LNCaP clone FGC (cell line): Measurements from ENCODE around the gene CMTM3.
"Not testable (repeated sequence)": the region's sequence is repeated elsewhere in the genome, so short reads cannot be mapped to it uniquely, and the experiment has no call there.

Source experiments
- DNase-seq: peaks from one replicate; pipeline ENCODE4 v3.0.0-alpha.2; 2011; ENCODE audit warnings: low read depth
- H3K4me3 ChIP-seq: 2 replicates; pipeline ENCODE4 v1.5.1; 2011; ENCODE audit warnings: mild to moderate bottlenecking, low read depth, low read length, control low read depth
- CTCF ChIP-seq: IDR thresholded peaks from 2 replicates; pipeline ENCODE4 v1.5.1; 2012; ENCODE audit warnings: mild to moderate bottlenecking; ENCODE audit not compliant: control insufficient read depth, insufficient read depth; ENCODE audit errors: extremely low read depth

The CMTM3 gene

DNA sequence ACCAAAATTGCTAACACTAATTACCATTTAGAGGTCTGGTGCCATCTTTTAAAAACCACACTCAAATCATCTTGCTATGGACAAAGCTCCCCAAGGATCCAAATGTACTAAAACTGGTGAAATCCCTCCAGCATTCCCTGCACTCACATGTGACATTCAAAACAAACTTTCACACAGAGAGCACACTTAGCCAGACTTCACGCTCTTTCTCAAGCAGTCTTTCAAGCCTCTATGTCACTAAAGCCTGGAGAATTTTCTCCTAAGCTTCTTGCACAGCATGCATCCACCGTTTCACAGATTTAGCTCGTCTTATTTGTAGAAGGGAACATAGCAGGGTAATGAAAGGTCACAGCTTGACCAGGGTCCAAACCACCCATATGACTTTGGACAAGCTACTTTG is 19.3 kb downstream of the CMTM3 start:
- TF ChIP-seq CTCF = no peak
- no peak overlapping the region for H3K4me3 ChIP-seq
- no peak for DNase-seq

DNA sequence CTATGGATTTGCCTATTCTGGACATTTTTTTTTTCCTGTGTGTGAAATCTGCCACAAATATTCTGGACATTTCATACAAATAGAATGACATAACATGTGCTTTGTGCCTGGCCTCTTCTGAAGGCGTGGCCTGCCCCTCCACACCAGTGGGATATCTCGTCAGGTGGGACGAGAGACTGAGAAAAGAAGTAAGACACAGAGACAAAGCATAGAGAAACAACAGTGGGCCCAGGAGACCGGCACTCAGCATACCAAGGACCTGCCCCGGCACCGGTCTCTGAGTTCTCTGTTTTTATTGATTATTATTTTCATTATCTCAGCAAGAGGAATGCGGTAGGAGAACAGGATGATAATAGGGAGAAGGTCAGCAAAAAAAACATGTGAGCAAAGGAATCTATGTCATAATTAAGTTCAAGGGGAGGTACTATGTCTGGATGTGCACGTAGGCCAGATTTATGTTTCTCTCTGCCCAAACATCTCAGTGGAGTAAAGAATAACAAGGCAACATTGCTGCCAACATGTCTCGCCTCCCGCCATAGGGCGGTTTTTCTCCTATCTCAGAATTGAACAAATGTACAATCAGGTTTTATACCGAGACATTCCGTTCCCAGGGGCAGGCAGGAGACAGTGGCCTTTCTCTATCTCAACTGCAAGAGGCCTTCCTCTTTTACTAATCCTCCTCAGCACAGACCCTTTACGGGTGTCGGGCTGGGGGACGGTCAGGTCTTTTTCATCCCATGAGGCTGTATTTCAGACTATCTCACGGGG is 23.3 kb downstream of the CMTM3 start:
- DNase-seq, H3K4me3 ChIP-seq: not testable (repeated sequence)

DNA sequence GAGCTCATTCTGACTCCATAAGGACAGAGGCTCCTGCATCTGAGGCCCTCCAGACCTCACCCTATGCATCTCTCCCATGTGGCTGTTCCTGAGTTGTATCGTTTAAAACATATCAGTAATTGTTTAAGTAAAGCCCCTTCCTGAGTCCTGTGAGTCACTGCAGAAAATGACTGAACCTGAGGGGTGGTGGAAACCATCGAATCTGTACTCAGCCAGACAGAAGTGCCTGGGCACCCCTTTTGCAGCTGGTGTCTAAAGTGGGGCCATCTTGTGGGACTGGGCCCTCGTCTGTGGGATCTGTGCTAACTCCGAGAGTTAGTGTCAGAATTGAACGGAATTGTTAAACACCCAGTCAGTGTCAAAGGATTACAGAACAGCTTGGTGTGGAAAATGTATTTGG is 25.4 kb downstream of the CMTM3 start:
- DNase-seq = no peak
- TF ChIP-seq CTCF = no peak
- no peak overlapping the region for H3K4me3 ChIP-seq

DNA sequence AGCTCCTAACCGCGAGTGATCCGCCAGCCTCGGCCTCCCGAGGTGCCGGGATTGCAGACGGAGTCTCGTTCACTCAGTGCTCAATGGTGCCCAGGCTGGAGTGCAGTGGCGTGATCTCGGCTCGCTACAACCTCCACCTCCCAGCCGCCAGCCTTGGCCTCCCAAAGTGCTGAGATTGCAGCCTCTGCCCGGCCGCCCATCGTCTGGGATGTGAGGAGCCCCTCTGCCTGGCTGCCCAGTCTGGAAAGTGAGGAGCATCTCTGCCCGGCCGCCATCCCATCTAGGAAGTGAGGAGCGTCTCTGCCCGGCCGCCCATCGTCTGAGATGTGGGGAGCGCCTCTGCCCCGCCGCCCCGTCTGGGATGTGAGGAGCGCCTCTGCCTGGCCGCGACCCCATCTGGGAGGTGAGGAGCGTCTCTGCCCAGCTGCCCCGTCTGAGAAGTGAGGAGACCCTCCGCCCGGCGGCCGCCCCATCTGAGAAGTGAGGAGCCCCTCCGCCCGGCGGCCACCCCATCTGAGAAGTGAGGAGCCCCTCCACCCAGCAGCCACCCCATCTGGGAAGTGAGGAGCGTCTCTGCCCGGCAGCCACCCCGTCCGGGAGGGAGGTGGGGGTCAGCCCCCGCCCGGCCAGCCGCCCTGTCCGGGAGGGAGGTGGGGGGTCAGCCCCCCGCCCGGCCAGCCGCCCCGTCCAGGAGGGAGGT is 26.2 kb downstream of the CMTM3 start:
- DNase-seq = not testable (repeated sequence)

DNA sequence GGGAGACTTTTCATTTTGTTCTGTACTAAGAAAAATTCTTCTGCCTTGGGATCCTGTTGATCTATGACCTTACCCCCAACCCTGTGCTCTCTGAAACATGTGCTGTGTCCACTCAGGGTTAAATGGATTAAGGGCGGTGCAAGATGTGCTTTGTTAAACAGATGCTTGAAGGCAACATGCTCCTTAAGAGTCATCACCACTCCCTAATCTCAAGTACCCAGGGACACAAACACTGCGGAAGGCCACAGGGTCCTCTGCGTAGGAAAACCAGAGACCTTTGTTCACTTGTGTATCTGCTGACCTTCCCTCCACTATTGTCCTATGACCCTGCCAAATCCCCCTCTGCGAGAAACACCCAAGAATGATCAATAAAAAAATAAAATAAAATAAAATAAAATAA is 27.1 kb downstream of the CMTM3 start:
- H3K4me3 ChIP-seq, DNase-seq: not testable (repeated sequence)

More for the DNA sequence above, 26.2 kb downstream of the CMTM3 start:
- not testable (repeated sequence) for H3K4me3 ChIP-seq

DNA sequence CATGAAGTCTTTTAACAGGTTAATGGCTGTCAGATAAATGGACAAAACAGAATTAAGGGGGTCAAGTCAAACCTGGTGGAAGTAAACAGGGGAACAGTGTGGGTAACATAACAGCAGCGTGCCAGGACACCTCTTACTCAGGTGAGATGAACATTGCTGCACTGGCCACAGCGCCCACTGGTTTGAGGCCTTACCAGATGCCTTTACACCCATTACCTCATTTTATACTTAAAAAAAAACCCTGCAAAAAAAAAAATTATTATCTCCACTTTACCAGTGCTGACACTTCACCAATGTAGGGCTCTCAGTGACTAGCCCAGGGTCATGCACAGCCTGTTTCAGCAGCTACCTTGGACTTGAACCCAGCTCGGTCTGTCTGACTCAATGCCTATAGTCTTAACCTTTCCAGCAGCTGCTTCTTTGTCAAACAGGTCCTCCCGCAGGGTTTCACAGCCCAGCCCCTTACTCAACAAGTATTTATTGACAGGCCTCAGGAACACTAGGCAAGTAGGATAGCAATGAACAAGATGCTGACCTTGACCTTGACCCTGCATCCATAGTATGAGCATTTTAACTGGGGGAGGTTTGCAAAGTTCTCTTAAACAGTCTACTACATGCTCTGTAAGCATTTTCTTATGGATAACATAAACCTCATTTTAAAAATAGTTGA is 30.2 kb downstream of the CMTM3 start:
- H3K4me3 ChIP-seq = no peak overlapping the region
- no peak for TF ChIP-seq CTCF
- DNase-seq = no peak

DNA sequence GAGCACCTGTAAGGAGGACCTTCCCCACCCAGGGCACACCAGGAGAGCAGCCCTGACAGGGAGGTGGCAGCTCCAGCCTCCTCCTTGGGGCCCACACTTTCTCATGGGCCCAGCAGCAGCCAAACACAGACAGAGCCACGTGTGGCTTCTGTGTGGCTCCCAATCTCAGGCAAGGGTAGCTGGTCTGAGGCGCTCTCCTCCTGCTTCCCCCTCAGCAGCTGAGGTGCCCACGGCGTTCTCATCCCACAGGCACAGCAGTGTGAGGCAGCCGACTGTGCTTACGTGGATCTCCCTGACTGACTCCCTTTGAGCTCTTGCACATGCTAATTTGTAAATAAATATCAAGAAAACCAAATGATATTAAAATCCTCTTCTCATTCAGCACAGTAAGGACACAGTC is 30.9 kb downstream of the CMTM3 start:
- no peak for DNase-seq

GRCh38 chr16:66636199-66636598 is 31.7 kb downstream of the CMTM3 start:
- no peak for TF ChIP-seq CTCF
- DNase-seq = no peak
- no peak overlapping the region for H3K4me3 ChIP-seq

More for the DNA sequence above, 30.9 kb downstream of the CMTM3 start:
- H3K4me3 ChIP-seq = no peak overlapping the region
- no peak for TF ChIP-seq CTCF
